Measurements from ENCODE around the gene CIITA.
"Not testable (repeated sequence)": the region's sequence is repeated elsewhere in the genome, so short reads cannot be mapped to it uniquely, and the experiment has no call there.

Gene CIITA

DNA sequence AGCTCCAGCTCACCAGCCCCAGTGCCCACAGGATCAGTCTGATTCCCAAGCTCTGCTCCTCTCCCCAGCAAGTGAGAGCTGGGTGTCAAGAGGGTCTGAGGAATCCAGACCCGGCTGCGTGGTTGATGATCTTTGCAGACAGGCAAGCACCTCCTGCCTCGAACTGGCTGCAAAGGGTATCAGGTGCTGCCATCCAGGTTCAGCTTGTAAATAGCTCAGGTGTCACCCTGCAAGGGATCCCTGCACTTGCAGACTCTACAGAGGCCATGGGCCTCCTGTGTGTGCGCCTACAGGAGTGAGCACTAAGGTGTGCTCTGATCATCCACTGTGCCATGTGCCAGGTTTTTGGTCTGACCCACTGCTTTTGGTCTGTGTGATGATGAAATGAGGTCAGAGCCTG, 49.1 kb downstream of the CIITA start:
- no peaks in the 10 kb centered on the region for H3F3A ChIP-seq (ENCODE audit: insufficient read depth, low read length)
- no peaks in the 10 kb centered on the region for H3K9me2 ChIP-seq (ENCODE audit: low read depth, low read length)
- no peak overlapping the region for H3K4me2 ChIP-seq (ENCODE audit: low read length)
- no peak overlapping the region for H3K4me3 ChIP-seq (ENCODE audit: low read depth, low read length, poor library complexity, severe bottlenecking)
- no peaks in the 10 kb centered on the region for H3K79me2 ChIP-seq (ENCODE audit: insufficient read depth, low read length)
- no peak overlapping the region for H2AFZ ChIP-seq (ENCODE audit: low read length)
- H3K9me3 ChIP-seq (ENCODE audit: low read length): no peaks in the 10 kb centered on the region
- no peaks in the 10 kb centered on the region for H4K20me1 ChIP-seq (ENCODE audit: insufficient read depth, low read length)
- peaks cover 50% of the 10 kb centered on the region for H3K36me3 ChIP-seq (ENCODE audit: insufficient read depth, low read length)
- H3K4me1 ChIP-seq (ENCODE audit: insufficient read depth, low read length, severe bottlenecking): no peaks in the 10 kb centered on the region
- TF ChIP-seq, protein P1, sequence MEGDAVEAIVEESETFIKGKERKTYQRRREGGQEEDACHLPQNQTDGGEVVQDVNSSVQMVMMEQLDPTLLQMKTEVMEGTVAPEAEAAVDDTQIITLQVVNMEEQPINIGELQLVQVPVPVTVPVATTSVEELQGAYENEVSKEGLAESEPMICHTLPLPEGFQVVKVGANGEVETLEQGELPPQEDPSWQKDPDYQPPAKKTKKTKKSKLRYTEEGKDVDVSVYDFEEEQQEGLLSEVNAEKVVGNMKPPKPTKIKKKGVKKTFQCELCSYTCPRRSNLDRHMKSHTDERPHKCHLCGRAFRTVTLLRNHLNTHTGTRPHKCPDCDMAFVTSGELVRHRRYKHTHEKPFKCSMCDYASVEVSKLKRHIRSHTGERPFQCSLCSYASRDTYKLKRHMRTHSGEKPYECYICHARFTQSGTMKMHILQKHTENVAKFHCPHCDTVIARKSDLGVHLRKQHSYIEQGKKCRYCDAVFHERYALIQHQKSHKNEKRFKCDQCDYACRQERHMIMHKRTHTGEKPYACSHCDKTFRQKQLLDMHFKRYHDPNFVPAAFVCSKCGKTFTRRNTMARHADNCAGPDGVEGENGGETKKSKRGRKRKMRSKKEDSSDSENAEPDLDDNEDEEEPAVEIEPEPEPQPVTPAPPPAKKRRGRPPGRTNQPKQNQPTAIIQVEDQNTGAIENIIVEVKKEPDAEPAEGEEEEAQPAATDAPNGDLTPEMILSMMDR (IDR thresholded peaks at IDR 0.05; ENCODE audit: low read length): no peak
- TF ChIP-seq EZH2 (IDR thresholded peaks at IDR 0.05; ENCODE audit: borderline replicate concordance, low read length): no peak
- H3K27me3 ChIP-seq (ENCODE audit: insufficient read depth, low read length): peaks cover 4% of the 10 kb centered on the region
- no peak overlapping the region for H3K27ac ChIP-seq (ENCODE audit: low read depth, low read length, poor library complexity, severe bottlenecking)
- no peak overlapping the region for H3K9ac ChIP-seq (ENCODE audit: low read length)

DNA sequence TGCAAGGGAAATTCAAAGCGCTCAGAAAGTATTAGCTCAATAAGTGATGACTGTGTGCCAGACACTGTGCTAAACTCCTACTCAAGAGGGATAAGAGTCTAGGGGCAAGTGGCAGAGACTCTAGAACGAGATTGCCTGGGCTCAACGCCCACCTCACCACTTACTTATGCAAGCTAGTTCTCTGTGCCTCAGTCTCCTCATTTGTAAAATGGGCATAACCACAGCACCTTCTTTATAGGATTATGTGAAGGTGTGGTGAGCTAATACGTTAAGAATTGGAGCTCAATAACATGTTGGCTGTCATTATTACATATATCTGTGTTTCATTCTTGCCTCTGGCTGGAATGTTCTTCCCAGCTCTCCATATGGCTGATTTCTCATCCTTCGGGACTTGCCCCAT, 49.9 kb downstream of the CIITA start:
- Histone ChIP-seq H3K4me3 (ENCODE audit: low read depth, low read length, poor library complexity, severe bottlenecking) (no peak overlapping the region), H3K9ac (ENCODE audit: low read length) (no peak overlapping the region), H3K9me2 (ENCODE audit: low read depth, low read length) (no peaks in the 10 kb centered on the region), H3K27me3 (ENCODE audit: insufficient read depth, low read length) (peaks cover 4% of the 10 kb centered on the region), H3F3A (ENCODE audit: insufficient read depth, low read length) (no peaks in the 10 kb centered on the region), H3K4me2 (ENCODE audit: low read length) (no peak overlapping the region), H3K9me3 (ENCODE audit: low read length) (no peaks in the 10 kb centered on the region), H3K36me3 (ENCODE audit: insufficient read depth, low read length) (peaks cover 42% of the 10 kb centered on the region), H3K27ac (ENCODE audit: low read depth, low read length, poor library complexity, severe bottlenecking) (no peak overlapping the region), H4K20me1 (ENCODE audit: insufficient read depth, low read length) (no peaks in the 10 kb centered on the region), H2AFZ (ENCODE audit: low read length) (no peak overlapping the region), H3K4me1 (ENCODE audit: insufficient read depth, low read length, severe bottlenecking) (no peaks in the 10 kb centered on the region), H3K79me2 (ENCODE audit: insufficient read depth, low read length) (no peaks in the 10 kb centered on the region)
- TF ChIP-seq EZH2 (IDR thresholded peaks at IDR 0.05; ENCODE audit: borderline replicate concordance, low read length): no peak
- TF ChIP-seq, protein P1 (IDR thresholded peaks at IDR 0.05; ENCODE audit: low read length): no peak

DNA sequence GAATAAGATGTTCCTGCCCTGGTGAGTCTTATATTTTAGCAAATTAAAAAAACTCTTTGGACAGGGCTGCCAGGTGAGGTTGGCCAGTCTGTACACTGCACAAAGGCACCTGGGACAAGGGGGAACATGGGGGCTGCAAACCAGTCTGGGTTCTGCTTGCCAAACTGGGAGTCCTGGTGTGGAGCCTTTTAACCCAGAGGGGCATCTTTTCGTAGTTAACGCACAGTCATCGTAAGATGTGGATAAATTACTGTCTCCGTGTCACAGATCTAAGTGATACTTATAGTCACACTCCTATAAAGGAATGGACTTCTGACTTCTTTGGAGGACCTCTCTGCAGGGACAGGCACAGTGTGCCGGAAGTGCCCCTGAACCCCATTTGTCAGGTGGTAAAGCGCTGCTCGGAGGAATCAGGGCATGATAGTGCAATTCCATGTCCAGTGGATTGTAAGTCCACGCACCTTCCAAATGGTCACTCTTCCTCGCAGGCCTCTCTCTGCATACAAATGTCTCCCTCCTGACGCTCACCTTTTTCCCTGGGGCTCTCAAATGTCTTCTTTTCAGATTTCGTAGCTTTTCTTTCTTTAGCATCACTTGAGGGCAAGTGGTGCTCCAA, 50.6 kb downstream of the CIITA start:
- Histone ChIP-seq H4K20me1 (ENCODE audit: insufficient read depth, low read length) (no peaks in the 10 kb centered on the region), H3K36me3 (ENCODE audit: insufficient read depth, low read length) (peaks cover 34% of the 10 kb centered on the region), H3F3A (ENCODE audit: insufficient read depth, low read length) (no peaks in the 10 kb centered on the region), H3K4me3 (ENCODE audit: low read depth, low read length, poor library complexity, severe bottlenecking) (no peak overlapping the region), H3K9ac (ENCODE audit: low read length) (no peak overlapping the region), H3K27me3 (ENCODE audit: insufficient read depth, low read length) (peaks cover 4% of the 10 kb centered on the region), H3K27ac (ENCODE audit: low read depth, low read length, poor library complexity, severe bottlenecking) (no peak overlapping the region), H3K4me1 (ENCODE audit: insufficient read depth, low read length, severe bottlenecking) (no peaks in the 10 kb centered on the region), H3K9me3 (ENCODE audit: low read length) (no peaks in the 10 kb centered on the region), H3K79me2 (ENCODE audit: insufficient read depth, low read length) (no peaks in the 10 kb centered on the region), H2AFZ (ENCODE audit: low read length) (no peak overlapping the region), H3K4me2 (ENCODE audit: low read length) (no peak overlapping the region), H3K9me2 (ENCODE audit: low read depth, low read length) (no peaks in the 10 kb centered on the region)
- no peak for TF ChIP-seq EZH2 (IDR thresholded peaks at IDR 0.05; ENCODE audit: borderline replicate concordance, low read length)
- TF ChIP-seq, protein P1 (IDR thresholded peaks at IDR 0.05; ENCODE audit: low read length): no peak

DNA sequence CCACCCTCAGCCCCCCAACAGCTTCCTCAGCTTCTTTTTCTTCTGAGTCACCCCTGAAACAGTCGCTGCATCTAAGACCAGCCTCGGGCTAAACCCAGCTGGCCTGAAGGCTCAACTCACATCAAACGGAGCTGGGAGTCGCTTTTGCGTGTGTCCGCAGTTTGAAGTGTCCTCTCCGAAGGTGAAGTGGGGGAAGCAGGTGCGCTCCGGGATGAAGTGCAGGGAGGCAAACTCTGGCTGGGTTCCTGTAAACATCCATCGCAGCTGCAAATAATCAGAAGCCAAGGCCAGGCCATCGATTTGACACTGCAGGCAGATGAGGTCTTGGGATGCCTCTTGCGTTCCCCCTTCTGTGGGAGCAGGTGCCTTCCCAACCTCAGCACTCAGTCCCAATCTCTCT, 52.1 kb downstream of the CIITA start:
- H3K9me2 ChIP-seq (ENCODE audit: low read depth, low read length); H3K27me3 ChIP-seq (ENCODE audit: insufficient read depth, low read length); H3K79me2 ChIP-seq (ENCODE audit: insufficient read depth, low read length); H4K20me1 ChIP-seq (ENCODE audit: insufficient read depth, low read length); H3K4me1 ChIP-seq (ENCODE audit: insufficient read depth, low read length, severe bottlenecking); H3K27ac ChIP-seq (ENCODE audit: low read depth, low read length, poor library complexity, severe bottlenecking); H2AFZ ChIP-seq (ENCODE audit: low read length); H3K9ac ChIP-seq (ENCODE audit: low read length); H3K4me3 ChIP-seq (ENCODE audit: low read depth, low read length, poor library complexity, severe bottlenecking); H3F3A ChIP-seq (ENCODE audit: insufficient read depth, low read length); H3K4me2 ChIP-seq (ENCODE audit: low read length); H3K9me3 ChIP-seq (ENCODE audit: low read length): not testable (repeated sequence)
- H3K36me3 ChIP-seq (ENCODE audit: insufficient read depth, low read length): peaks cover 32% of the 10 kb centered on the region
